Measurements from ENCODE around the gene CSH2.
A peak's percentile ranks its signal among the peaks of the same experiment; 100 is the strongest.
"Not testable (repeated sequence)": the region's sequence is repeated elsewhere in the genome, so short reads cannot be mapped to it uniquely, and the experiment has no call there.

The CSH2 gene

DNA sequence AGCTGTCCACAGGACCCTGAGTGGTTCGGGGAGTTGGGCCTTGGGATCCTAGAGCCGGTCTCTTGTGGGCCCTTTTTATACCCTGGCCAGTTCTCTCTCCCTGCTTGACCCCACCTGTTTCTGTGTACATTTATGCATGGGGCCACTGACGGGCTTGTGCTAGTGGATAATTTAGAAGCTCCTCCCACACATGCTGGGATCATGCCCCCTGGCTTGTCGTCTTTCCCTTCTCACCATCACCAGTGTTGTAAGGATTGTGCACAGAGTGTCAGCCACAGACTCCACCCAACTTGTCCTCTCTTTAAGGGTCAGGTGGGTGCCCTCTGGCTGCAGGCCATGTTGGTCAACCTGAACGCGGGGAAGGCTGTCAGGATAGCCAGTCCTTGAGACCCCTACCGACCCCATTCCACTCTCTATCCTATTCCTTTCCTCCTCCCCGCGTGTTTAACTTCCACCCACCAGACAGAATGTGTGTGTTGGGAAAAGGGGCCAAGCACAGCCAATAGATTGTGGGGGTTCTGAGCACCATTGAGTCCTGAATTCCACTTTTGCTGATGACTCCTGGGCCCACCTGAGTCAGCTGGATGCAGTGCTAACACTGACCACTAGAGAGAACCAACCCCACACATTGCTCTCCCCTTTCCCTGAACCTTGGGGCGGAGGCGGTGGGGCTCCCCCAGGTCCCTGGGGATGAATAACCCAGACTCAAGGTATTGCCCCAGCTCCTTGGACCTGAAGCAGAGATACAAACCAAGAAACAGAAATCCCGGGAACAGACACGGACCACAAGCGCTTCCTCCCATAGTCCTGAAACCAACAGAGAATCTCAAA is 23.3 kb upstream of the CSH2 start, which contains the start of gene CSH1:
CSH1 (minus strand) TSS at position 51 of the 831 bp plus-strand sequence. CDS start 63 bp downstream, outside the sequence.
- not testable (repeated sequence) for DNase-seq (ENCODE audit: low spot score)

- DNase-seq (ENCODE audit: low spot score) = not testable (repeated sequence)
These were observed 21.3 kb upstream of the CSH2 start for GRCh38 chr17:63894821-63895220.

DNA sequence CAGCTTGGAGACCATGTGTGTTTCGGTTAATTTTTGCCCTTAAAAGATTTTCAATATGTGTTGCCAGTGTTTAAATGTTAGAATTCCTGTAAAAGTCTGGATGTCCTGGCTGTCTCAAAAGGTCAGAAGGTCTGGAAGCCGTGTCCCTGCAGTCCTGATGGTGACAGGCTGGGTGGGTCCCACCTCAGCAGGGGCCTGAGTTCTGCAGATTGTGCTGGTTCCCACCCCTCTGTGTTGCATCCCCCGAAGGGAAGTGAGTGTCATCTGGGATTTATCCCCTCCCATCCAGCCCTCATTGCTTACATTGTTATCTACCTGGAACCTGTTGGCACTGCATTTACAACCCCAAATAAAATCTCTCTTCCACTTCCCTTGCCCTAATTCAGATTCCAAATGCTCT is 20.5 kb upstream of the CSH2 start:
- DNase-seq (ENCODE audit: low spot score) = not testable (repeated sequence)

DNA sequence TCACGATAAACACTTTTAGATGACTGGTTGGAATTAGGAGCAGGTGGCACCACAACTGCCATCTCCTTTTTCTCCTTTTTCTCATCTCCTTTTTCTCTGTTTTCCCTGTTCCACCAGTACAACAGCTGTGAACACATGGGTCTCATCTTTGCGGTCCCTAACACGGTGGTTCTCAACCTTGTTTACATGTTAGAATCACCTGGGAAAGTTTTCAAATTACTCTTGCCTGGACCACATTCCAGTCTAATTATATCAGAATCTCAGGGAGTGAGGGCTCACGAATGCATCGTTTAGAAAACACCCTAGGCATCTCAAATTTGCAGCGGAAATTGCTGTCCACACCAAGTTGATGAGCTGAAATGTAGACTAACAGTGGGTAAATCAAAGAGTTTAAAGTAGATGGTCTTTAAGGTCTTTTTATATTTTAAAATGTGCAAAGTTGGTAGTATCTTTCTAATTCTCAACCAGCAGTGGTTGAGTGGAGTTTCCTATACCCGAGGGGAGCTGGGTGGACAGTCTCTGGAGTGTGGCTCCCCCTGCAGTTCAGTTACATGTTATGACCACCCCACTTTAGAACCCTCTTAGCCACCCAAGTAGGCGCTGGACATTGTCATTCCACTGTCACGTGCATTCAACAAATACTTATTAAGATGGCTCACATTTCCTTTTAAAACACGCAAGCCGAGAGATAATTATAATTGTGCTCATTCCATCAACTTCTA is 19.0 kb upstream of the CSH2 start:
- not testable (repeated sequence) for DNase-seq (ENCODE audit: low spot score)

- peak; percentile 25 for DNase-seq (ENCODE audit: low spot score)
These were observed 15.8 kb upstream of the CSH2 start for GRCh38 chr17:63889026-63889848.

GRCh38 chr17:63885119-63885518 is 11.6 kb upstream of the CSH2 start:
- DNase-seq (ENCODE audit: low spot score) = not testable (repeated sequence)

- not testable (repeated sequence) for DNase-seq (ENCODE audit: low spot score)
These were observed 9.2 kb upstream of the CSH2 start for GRCh38 chr17:63882626-63883126.

GRCh38 chr17:63881935-63882601 is 8.6 kb upstream of the CSH2 start, which contains the start of gene GH2:
TSS of gene GH2 (minus strand) at chr17:63881944. CDS start at chr17:63881801, 143 bp downstream.
- DNase-seq (ENCODE audit: low spot score) = peak; percentile 85

- DNase-seq (ENCODE audit: low spot score) = not testable (repeated sequence)
These were observed 7.9 kb upstream of the CSH2 start for GRCh38 chr17:63881337-63881736.

DNA sequence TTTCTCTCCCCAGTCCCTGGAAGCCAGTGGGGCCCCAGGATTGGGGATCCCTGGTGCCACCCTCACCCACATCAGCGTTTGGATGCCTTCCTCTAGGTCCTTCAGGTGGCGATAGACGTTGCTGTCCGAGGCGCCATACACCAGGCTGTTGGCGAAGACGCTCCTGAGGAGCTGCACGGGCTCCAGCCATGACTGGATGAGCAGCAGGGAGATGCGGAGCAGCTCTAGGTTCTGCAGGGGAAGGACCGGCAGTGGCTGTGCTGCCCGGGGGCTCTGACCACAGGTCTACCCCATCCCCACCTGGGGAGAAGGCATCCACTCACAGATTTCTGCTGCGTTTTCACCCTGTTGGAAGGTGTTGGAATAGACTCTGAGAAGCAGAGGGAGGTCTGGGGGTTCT is 7.2 kb upstream of the CSH2 start:
- DNase-seq (ENCODE audit: low spot score) = no peak

DNA sequence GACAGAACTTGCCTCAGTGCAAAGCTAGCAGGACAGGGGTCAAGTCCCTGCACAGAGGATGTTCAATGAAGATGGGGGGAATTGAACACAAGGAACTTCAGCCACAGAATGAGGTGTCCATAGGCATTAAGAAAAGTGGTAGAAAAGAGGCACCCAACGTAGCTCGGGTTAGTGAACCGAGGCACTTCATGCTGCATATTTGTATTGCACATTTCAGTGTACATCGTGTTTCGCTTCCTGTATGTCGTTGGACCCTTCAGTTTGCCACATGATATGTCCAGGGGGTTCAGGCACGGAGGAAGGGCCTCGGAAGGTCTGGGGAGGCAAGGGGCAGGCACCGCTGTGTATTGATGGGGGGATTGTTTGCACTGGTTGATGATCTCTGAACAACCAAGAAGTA is 4.9 kb upstream of the CSH2 start:
- not testable (repeated sequence) for DNase-seq (ENCODE audit: low spot score)

DNA sequence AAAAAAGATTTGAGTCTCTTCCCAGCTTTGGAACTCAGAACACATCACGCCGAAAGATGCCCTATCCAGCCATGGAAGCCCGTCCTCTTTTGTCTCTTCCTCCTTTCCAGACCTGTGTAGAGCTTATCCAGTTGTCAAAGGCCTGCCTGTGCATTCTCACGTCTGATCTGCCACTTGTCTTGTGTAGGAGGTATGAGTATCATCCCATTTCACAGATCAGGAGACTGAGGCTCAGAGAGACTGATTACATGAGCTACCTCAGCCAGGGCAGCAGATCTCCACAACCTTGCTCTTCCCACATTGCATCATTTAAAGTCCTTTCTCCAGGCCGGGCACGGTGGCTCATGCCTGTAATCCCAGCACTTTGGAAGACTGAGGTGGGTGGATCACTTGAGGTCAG is 1.2 kb upstream of the CSH2 start:
- not testable (repeated sequence) for DNase-seq (ENCODE audit: low spot score)

GRCh38 chr17:63874061-63874626 is 667 bp upstream of the CSH2 start:
- DNase-seq (ENCODE audit: low spot score) = not testable (repeated sequence)

GRCh38 chr17:63871646-63872365 is 1.7 kb downstream of the CSH2 start:
- DNase-seq (ENCODE audit: low spot score) = not testable (repeated sequence)

DNA sequence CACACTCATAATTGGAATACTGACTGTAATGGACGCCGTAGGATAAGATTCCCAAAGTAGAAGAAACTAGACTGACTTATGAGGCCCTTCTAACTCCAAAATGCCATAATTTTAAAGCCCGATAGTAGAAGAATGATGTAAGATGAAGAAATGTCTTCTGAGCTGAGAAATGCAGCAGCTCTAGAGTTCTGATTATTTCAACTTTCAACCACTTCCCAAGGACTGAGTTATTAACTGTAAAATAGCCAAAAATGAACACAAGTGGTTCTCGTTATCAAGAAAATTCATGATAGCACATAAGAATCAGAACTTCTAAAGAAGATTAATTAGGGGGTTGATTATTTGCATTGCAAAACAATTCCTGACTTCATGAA is 3.2 kb downstream of the CSH2 start:
- DNase-seq (ENCODE audit: low spot score) = not testable (repeated sequence)

DNA sequence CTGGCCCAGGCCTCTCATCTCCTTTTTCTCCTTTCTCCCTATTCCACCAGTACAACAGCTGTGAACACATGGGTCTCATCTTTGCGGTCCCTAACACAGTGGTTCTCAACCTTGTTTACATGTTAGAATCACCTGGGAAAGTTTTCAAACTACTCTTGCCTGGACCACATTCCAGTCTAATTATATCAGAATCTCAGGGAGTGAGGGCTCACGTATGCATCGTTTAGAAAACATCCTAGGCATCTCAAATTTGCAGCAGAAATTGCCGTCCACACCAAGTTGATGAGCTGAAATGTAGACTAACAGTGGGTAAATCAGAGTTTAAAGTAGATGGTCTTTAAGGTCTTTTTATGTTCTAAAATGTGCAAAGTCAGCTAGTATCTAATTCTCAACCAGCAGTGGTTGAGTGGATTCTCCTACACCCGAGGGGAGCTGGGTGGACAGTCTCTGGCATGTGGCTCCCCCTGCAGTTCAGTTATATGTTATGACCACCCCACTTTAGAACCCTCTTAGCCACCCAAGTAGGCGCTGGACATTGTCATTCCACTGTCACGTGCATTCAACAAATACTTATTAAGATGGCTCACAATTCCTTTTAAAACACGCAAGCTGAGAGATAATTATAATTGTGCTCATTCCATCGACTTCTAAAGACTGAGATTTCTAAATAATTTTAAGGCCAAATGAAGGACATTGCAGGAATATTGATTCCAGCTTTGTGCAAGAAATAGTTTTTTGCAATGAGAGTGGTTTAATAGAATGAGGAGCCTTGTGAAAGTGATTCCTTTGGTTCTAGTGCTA is 3.8 kb downstream of the CSH2 start:
- not testable (repeated sequence) for DNase-seq (ENCODE audit: low spot score)

- DNase-seq (ENCODE audit: low spot score) = not testable (repeated sequence)
These were observed 6.9 kb downstream of the CSH2 start for GRCh38 chr17:63866625-63867024.

DNA sequence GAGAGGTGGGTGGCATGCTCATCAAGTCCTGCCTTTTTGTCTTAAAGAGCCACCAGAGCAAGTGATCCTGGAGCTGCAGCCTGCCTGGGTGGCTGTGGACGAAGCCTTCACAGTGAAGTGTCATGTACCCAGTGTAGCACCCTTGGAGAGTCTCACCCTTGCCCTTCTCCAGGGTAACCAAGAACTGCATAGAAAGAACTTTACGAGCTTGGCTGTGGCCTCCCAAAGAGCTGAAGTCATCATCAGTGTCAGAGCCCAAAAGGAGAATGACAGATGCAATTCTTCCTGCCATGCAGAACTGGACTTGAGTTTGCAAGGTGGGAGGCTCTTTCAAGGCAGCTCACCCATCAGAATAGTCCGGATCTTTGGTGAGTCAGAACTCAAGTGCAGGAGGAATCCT is 14.2 kb downstream of the CSH2 start:
- DNase-seq (ENCODE audit: low spot score) = no peak

GRCh38 chr17:63856425-63856824 is 17.1 kb downstream of the CSH2 start:
- DNase-seq (ENCODE audit: low spot score) = not testable (repeated sequence)
